Measurements from ENCODE around the gene IL2RA. TPM values are rescaled to one million over a fixed set of nuclear protein-coding genes. Genes with fewer than 3 reads are reported as not detected.

Gene IL2RA
- total and polyA plus RNA-seq, 9 of the 15 experiments (the other 6 are each of a cell fraction or from before 2014, with no cell fraction given): 0.95 TPM; not detected in 8

GRCh38 chr10:6019010-6019782, 43.0 kb downstream of the IL2RA start (continued):
- no peak for TF ChIP-seq ZFP91 (CRISPR knock-in tag; IDR thresholded peaks at IDR 0.05)
- TF ChIP-seq MLLT1 (IDR thresholded peaks at IDR 0.05): 0 out of 4 replicates have a peak, but pooled peaks of 1 of the 2 experiments have one; percentile 14
- TF ChIP-seq, protein P1, sequence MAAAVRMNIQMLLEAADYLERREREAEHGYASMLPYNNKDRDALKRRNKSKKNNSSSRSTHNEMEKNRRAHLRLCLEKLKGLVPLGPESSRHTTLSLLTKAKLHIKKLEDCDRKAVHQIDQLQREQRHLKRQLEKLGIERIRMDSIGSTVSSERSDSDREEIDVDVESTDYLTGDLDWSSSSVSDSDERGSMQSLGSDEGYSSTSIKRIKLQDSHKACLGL (CRISPR knock-in tag; IDR thresholded peaks at IDR 0.05; ENCODE audit: borderline replicate concordance, poor library complexity, severe bottlenecking): no peak
- no peak for TF ChIP-seq PHTF2 (CRISPR knock-in tag; IDR thresholded peaks at IDR 0.05)
- TF ChIP-seq SETDB1 (IDR thresholded peaks at IDR 0.05; ENCODE audit: low read length): no peak
- TF ChIP-seq RAD21 (CRISPR knock-in tag; conservative IDR thresholded peaks at IDR 0.05 in 1 of 2, IDR thresholded peaks at IDR 0.05 in 1 of 2): no peak
- TF ChIP-seq DDX20 (tag; IDR thresholded peaks at IDR 0.05; ENCODE audit: low read depth): no peak
- TF ChIP-seq CREBBP (IDR thresholded peaks at IDR 0.05; ENCODE audit: low read depth, low read length): peak; percentile 17
- no peak for TF ChIP-seq SRF (CRISPR knock-in tag; IDR thresholded peaks at IDR 0.05)
- peak; percentile 68 for TF ChIP-seq MGA (IDR thresholded peaks at IDR 0.05)
